Tibial nerve (tissue), 4 donors: ENCODE results near the gene DSG1.

ENCODE experiments used
- CTCF ChIP-seq, 5 experiments: fragments of 200-600 bp in 3 of 5; fragments of 450-650 bp in 2 of 5; sonication (generic) in 3 of 5; IDR thresholded peaks; one replicate each; pipeline ENCODE4 v1.5.1; 2016 to 2019; ENCODE audit warnings: antibody characterized with exemption in 5 of 5, mild to moderate bottlenecking in 3 of 5, moderate library complexity in 2 of 5
- EP300 ChIP-seq, 2 donors: sonication (generic); formaldehyde crosslinking; IDR thresholded peaks; one replicate each; pipeline ENCODE4 v1.6.1; 2017; ENCODE audit warnings: antibody characterized with exemption in 2 of 2, mild to moderate bottlenecking in 1 of 2
- POLR2A ChIP-seq, 2 donors: fragments of 450-650 bp; IDR thresholded peaks; one replicate each; pipeline ENCODE4 v1.6.1; 2017; ENCODE audit warnings: antibody characterized with exemption in 2 of 2, mild to moderate bottlenecking in 2 of 2, moderate library complexity in 2 of 2

GRCh38 chr18:31371989-31372388, 54.0 kb downstream of the DSG1 start:
- TF ChIP-seq CTCF (IDR thresholded peaks at IDR 0.05), result no peak
- TF ChIP-seq POLR2A (IDR thresholded peaks at IDR 0.05), result no peak
- TF ChIP-seq EP300 (IDR thresholded peaks at IDR 0.05), result no peak
